WTC11 (cell line): ENCODE measurements around the gene CPEB1. TPM values are rescaled to one million over a fixed set of nuclear protein-coding genes. Genes with fewer than 3 reads are reported as not detected.

Experiments used
- ATAC-seq: fragments of 200-7000 bp; cut with Tn5 transposase; 2 replicates; pipeline ENCODE4 v1.10.0; 2021; ENCODE audit warnings: mild to moderate bottlenecking, moderate library complexity
- CTCF ChIA-PET: fragments of 300-600 bp; sonication (Branson Sonifier 250); formaldehyde crosslinking; loops from one replicate; lab custom pipeline; 2021; ENCODE audit warnings: antibody characterized with exemption; lab: Charles Lee
- POLR2A ChIA-PET: fragments of 350-600 bp; sonication (Branson Sonifier 250); formaldehyde crosslinking; loops from one replicate; lab custom pipeline; 2021; ENCODE audit warnings: antibody characterized with exemption; lab: Charles Lee
- DNase-seq: peaks from one replicate; pipeline ENCODE4 v3.0.0; 2021; ENCODE audit warnings: low spot score
- H3K27ac Mint-ChIP-seq: 2 replicates; pipeline ENCODE4 v1.8.0; 2021; ENCODE audit warnings: mixed read lengths
- H3K27me3 Mint-ChIP-seq: 2 replicates; pipeline ENCODE4 v1.8.0; 2021; ENCODE audit warnings: low read depth, mild to moderate bottlenecking, moderate library complexity, mixed read lengths
- H3K36me3 Mint-ChIP-seq: 2 replicates; pipeline ENCODE4 v1.8.0; 2021; ENCODE audit warnings: mixed read lengths
- H3K4me1 Mint-ChIP-seq: 2 replicates; pipeline ENCODE4 v1.8.0; 2022; ENCODE audit warnings: mixed read lengths
- H3K4me3 Mint-ChIP-seq: 2 replicates; pipeline ENCODE4 v1.8.0; 2021; ENCODE audit warnings: mild to moderate bottlenecking, moderate library complexity, mixed read lengths
- H3K9me3 Mint-ChIP-seq: 2 replicates; pipeline ENCODE4 v1.8.0; 2021; ENCODE audit warnings: mixed read lengths
- ATF3 ChIP-seq: sonication (generic); formaldehyde crosslinking; conservative IDR thresholded peaks from 2 replicates; pipeline ENCODE4 v1.8.1; 2022; ENCODE audit warnings: mild to moderate bottlenecking, missing genetic modification reagents
- ATF6 ChIP-seq: sonication (generic); formaldehyde crosslinking; IDR thresholded peaks from 2 replicates; pipeline ENCODE4 v1.8.1; 2023; ENCODE audit warnings: mild to moderate bottlenecking, missing genetic modification reagents
- CDX4 ChIP-seq: fragments of 250-450 bp; sonication (Bioruptor Pico); IDR thresholded peaks from 2 replicates; pipeline ENCODE4 v1.9.0; 2021; ENCODE audit warnings: moderate library complexity, mild to moderate bottlenecking, inconsistent platforms, borderline replicate concordance
- E2F4 ChIP-seq: sonication (generic); formaldehyde crosslinking; IDR thresholded peaks from 2 replicates; pipeline ENCODE4 v1.8.1; 2022; ENCODE audit warnings: low read depth, mild to moderate bottlenecking, moderate library complexity, missing genetic modification reagents, borderline replicate concordance
- ETV6 ChIP-seq: sonication (generic); formaldehyde crosslinking; IDR thresholded peaks from 2 replicates; pipeline ENCODE4 v1.8.1; 2022; ENCODE audit warnings: mild to moderate bottlenecking, missing genetic modification reagents
- FOXK1 ChIP-seq: sonication (generic); formaldehyde crosslinking; IDR thresholded peaks from 2 replicates; pipeline ENCODE4 v1.8.0; 2022; ENCODE audit warnings: mild to moderate bottlenecking, moderate library complexity, missing genetic modification reagents
- KAT7 ChIP-seq: sonication (generic); formaldehyde crosslinking; IDR thresholded peaks from 2 replicates; pipeline ENCODE4 v1.8.1; 2023; ENCODE audit warnings: missing genetic modification reagents, mild to moderate bottlenecking, borderline replicate concordance
- MLX ChIP-seq: sonication (generic); formaldehyde crosslinking; IDR thresholded peaks from 2 replicates; pipeline ENCODE4 v1.8.1; 2023; ENCODE audit warnings: mild to moderate bottlenecking, missing genetic modification reagents, moderate library complexity
- NR2C2 ChIP-seq: sonication (generic); formaldehyde crosslinking; IDR thresholded peaks from 2 replicates; pipeline ENCODE4 v1.8.0; 2022; ENCODE audit warnings: mild to moderate bottlenecking, missing genetic modification reagents
- NR3C1 ChIP-seq: sonication (generic); formaldehyde crosslinking; conservative IDR thresholded peaks from 2 replicates; pipeline ENCODE4 v1.8.1; 2023; ENCODE audit warnings: low read depth, mild to moderate bottlenecking, missing genetic modification reagents
- PRDM15 ChIP-seq: sonication (generic); formaldehyde crosslinking; IDR thresholded peaks from 2 replicates; pipeline ENCODE4 v1.8.0; 2022; ENCODE audit warnings: missing genetic modification reagents
- SMAD3 ChIP-seq: sonication (generic); formaldehyde crosslinking; IDR thresholded peaks from 2 replicates; pipeline ENCODE4 v1.8.0; 2022; ENCODE audit warnings: missing genetic modification reagents, mild to moderate bottlenecking, borderline replicate concordance
- SP1 ChIP-seq: sonication (generic); formaldehyde crosslinking; conservative IDR thresholded peaks from 2 replicates; pipeline ENCODE4 v1.8.1; 2022; ENCODE audit warnings: missing genetic modification reagents
- ZNF121 ChIP-seq: sonication (generic); formaldehyde crosslinking; IDR thresholded peaks from 2 replicates; pipeline ENCODE4 v1.8.0; 2023; ENCODE audit warnings: missing genetic modification reagents
- ZNF512 ChIP-seq: sonication (generic); formaldehyde crosslinking; IDR thresholded peaks from 2 replicates; pipeline ENCODE4 v1.8.1; 2022; ENCODE audit warnings: missing genetic modification reagents, borderline replicate concordance
- ZNF532 ChIP-seq: fragments of 250-450 bp; sonication (Bioruptor Pico); IDR thresholded peaks from 2 replicates; pipeline ENCODE4 v1.9.0; 2021; ENCODE audit warnings: mild to moderate bottlenecking, borderline replicate concordance
- total RNA-seq: library from RNA; stranded (reverse); gene quantifications from 3 replicates; pipeline ENCODE4 v1.2.3, GENCODE V29; 2021

Gene CPEB1
- total RNA-seq, 1 experiment from 2014 or later = 2.5 TPM

- CTCF ChIA-PET = no interaction called here
- Mint-ChIP-seq H3K4me3 (no peak overlapping the region), H3K27ac (no peak overlapping the region), H3K27me3 (no peaks in the 10 kb centered on the region; the same call in none of the 2 replicates), H3K9me3 (no peaks in the 10 kb centered on the region), H3K4me1 (no peaks in the 10 kb centered on the region), H3K36me3 (no peaks in the 10 kb centered on the region)
- ATAC-seq = no peak
- POLR2A ChIA-PET = interaction anchor here (0.6 kb wide), 1 partner anchor 321 kb away, joined by 4 read pairs; no protein-coding TSS in a partner anchor
- no peak for TF ChIP-seq ZNF121
- no peak for TF ChIP-seq ZNF532 (CRISPR knock-in tag)
- TF ChIP-seq ZNF512 (CRISPR knock-in tag) = no peak
- no peak for TF ChIP-seq PRDM15 (CRISPR knock-in tag)
- DNase-seq = no peak
These were observed 51.4 kb downstream of the CPEB1 start for GRCh38 chr15:82595766-82596165.

- POLR2A ChIA-PET = interaction anchor here (0.6 kb wide), 1 partner anchor 322 kb away, joined by 4 read pairs; no protein-coding TSS in a partner anchor
- Mint-ChIP-seq H3K4me3 (no peak overlapping the region), H3K36me3 (no peaks in the 10 kb centered on the region)
- ATAC-seq (no peak), DNase-seq (no peak)
- TF ChIP-seq SP1 (CRISPR knock-in tag) = no peak
- TF ChIP-seq FOXK1 (CRISPR knock-in tag) = no peak
- TF ChIP-seq, all 79 proteins: peak for 0
- CTCF ChIA-PET = no interaction called here
- no peak overlapping the region for H3K27ac Mint-ChIP-seq
- H3K9me3 Mint-ChIP-seq = no peaks in the 10 kb centered on the region
- no peaks in the 10 kb centered on the region for H3K4me1 Mint-ChIP-seq
- no peaks in the 10 kb centered on the region; the same call in none of the 2 replicates for H3K27me3 Mint-ChIP-seq
These were observed 52.0 kb downstream of the CPEB1 start for GRCh38 chr15:82595203-82595602.

GRCh38 chr15:82587805-82588204 is 59.4 kb downstream of the CPEB1 start:
- ATAC-seq (no peak), DNase-seq (no peak)
- TF ChIP-seq ATF6 (CRISPR knock-in tag) (no peak), CDX4 (no peak), E2F4 (no peak), ATF3 (CRISPR knock-in tag) (no peak), SMAD3 (no peak), NR3C1 (CRISPR knock-in tag) (no peak), MLX (CRISPR knock-in tag) (no peak), KAT7 (CRISPR knock-in tag) (no peak), ZNF121 (no peak), ETV6 (CRISPR knock-in tag) (no peak), NR2C2 (CRISPR knock-in tag) (no peak)
- peak overlapping the region; percentile 66; the same call in 1 of the 2 replicates for H3K27ac Mint-ChIP-seq
- H3K36me3 Mint-ChIP-seq = no peaks in the 10 kb centered on the region
- no peaks in the 10 kb centered on the region for H3K9me3 Mint-ChIP-seq
- POLR2A ChIA-PET = no interaction called here
- H3K4me1 Mint-ChIP-seq = peaks cover 29% of the 10 kb centered on the region
- no peaks in the 10 kb centered on the region for H3K27me3 Mint-ChIP-seq
- CTCF ChIA-PET = interaction anchor here (1.0 kb wide), 1 partner anchor 262 kb away, joined by 5 read pairs; no protein-coding TSS in a partner anchor
- H3K4me3 Mint-ChIP-seq = no peak overlapping the region
